Upper lobe of left lung (tissue), 6 donors: ENCODE results near the gene ZNF467. TPM values are rescaled to one million over a fixed set of nuclear protein-coding genes. Genes with fewer than 3 reads are reported as not detected.
A peak's percentile ranks its signal among the peaks of the same experiment; 100 is the strongest.

Experiments used
- ATAC-seq, 2 donors: fragments of 200-7000 bp; cut with Tn5 transposase; one replicate each; pipeline ENCODE4 v1.9.1; 2022; ENCODE audit warnings: mild to moderate bottlenecking in 2 of 2, moderate library complexity in 2 of 2; ENCODE audit not compliant: low FRiP score in 2 of 2
- DNase-seq, 2 donors: peaks; one replicate each; pipeline ENCODE4 v3.0.0-alpha.2; 2019 to 2020
- H3K27ac ChIP-seq, 4 donors: fragments of 200-600 bp; sonication (generic); one replicate each; pipeline ENCODE4 v1.5.1; 2016 to 2019
- H3K27me3 ChIP-seq, 4 donors: fragments of 200-600 bp; sonication (generic); one replicate each; pipeline ENCODE4 v1.5.1; 2017 to 2019
- H3K36me3 ChIP-seq, 4 donors: fragments of 200-600 bp; sonication (generic); one replicate each; pipeline ENCODE4 v1.5.1; 2016 to 2019
- H3K4me1 ChIP-seq, 4 donors: fragments of 200-600 bp; sonication (generic); one replicate each; pipeline ENCODE4 v1.5.1; 2018 to 2019
- H3K4me3 ChIP-seq, 4 donors: fragments of 200-600 bp; sonication (generic); one replicate each; pipeline ENCODE4 v1.5.1; 2017 to 2019; ENCODE audit warnings: mild to moderate bottlenecking in 2 of 4, moderate library complexity in 1 of 4
- H3K9me3 ChIP-seq, 4 donors: fragments of 200-600 bp; sonication (generic); one replicate each; pipeline ENCODE4 v1.5.1; 2018 to 2019
- EP300 ChIP-seq, 4 donors: sonication (generic); formaldehyde crosslinking; IDR thresholded peaks; one replicate each; pipeline ENCODE4 v1.5.1; 2017; ENCODE audit warnings: antibody characterized with exemption in 4 of 4, control low read depth in 2 of 4
- POLR2A ChIP-seq, 4 donors: fragments of 450-650 bp; IDR thresholded peaks; one replicate each; pipeline ENCODE4 v1.5.1; 2016 to 2017; ENCODE audit warnings: antibody characterized with exemption in 4 of 4, mild to moderate bottlenecking in 2 of 4
- POLR2AphosphoS5 ChIP-seq, 2 donors: sonication (generic); formaldehyde crosslinking; IDR thresholded peaks; one replicate each; pipeline ENCODE4 v1.5.1; 2017; ENCODE audit warnings: antibody characterized with exemption in 2 of 2
- WGBS, 2 donors: methylation state at CpG; one replicate each; pipeline ENCODE4 v1.1.5; 2017 to 2018; 5-methylcytosine and 5-hydroxymethylcytosine counted together
- total RNA-seq, 6 donors: library from RNA; depleted of rRNA in 4 of 6; stranded (reverse); fragments of >200 nt in 4 of 6; gene quantifications; one replicate each; pipeline versions ENCODE4 v1.1.0 to v1.2.1, GENCODE V29; 2016 to 2021
- TF ChIP-seq, protein P1 (sequence below), 6 experiments: fragments of 450-650 bp in 4 of 6; fragments of 200-600 bp in 2 of 6; sonication (generic) in 2 of 6; IDR thresholded peaks; one replicate each; pipeline ENCODE4 v1.5.1; 2016 to 2019; ENCODE audit warnings: antibody characterized with exemption in 6 of 6
- donor health status: DM: no; HTN: no; CAD: no; lungs with moderate emphysema.
- donor health status: DM: no; HTN: yes; CAD: no; lungs with severe emphysema.

Gene ZNF467
- total RNA-seq, 6 donors from 2014 or later: 8.2 to 41.2 (median 17.4) TPM

DNA sequence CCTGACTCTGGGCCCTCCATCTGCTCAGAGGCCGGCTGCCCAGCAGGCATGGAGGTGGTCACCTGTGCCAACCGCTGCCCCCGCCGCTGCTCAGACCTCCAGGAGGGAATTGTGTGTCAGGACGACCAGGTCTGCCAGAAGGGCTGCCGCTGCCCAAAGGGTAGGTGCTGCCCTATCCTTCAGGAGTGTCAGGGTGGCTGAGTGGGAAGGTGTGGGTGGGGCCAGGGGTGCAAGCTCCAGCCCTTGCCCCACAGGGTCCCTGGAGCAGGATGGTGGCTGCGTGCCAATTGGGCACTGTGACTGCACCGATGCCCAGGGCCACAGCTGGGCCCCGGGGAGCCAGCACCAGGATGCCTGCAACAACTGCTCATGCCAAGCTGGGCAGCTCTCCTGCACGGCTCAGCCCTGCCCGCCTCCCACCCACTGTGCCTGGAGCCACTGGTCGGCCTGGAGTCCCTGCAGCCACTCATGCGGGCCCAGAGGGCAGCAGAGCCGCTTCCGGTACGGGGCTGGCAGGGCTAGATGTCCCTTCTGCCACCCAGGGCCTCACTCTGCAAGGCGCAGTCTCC is 47.3 kb upstream of the ZNF467 start:
- H3K4me3 ChIP-seq: no peak overlapping the region
- ATAC-seq (no peak), DNase-seq (peak in 1 of 2 donors; percentile 82)
- no peaks in the 10 kb centered on the region for H3K36me3 ChIP-seq
- no peaks in the 10 kb centered on the region for H3K9me3 ChIP-seq
- no peaks in the 10 kb centered on the region for H3K4me1 ChIP-seq
- H3K27ac ChIP-seq: no peak overlapping the region
- 86 to 98% methylated on average over 4 to 16 of the region's 17 CpGs for WGBS, 2 donors
- no peaks in the 10 kb centered on the region for H3K27me3 ChIP-seq
- TF ChIP-seq, protein P1, sequence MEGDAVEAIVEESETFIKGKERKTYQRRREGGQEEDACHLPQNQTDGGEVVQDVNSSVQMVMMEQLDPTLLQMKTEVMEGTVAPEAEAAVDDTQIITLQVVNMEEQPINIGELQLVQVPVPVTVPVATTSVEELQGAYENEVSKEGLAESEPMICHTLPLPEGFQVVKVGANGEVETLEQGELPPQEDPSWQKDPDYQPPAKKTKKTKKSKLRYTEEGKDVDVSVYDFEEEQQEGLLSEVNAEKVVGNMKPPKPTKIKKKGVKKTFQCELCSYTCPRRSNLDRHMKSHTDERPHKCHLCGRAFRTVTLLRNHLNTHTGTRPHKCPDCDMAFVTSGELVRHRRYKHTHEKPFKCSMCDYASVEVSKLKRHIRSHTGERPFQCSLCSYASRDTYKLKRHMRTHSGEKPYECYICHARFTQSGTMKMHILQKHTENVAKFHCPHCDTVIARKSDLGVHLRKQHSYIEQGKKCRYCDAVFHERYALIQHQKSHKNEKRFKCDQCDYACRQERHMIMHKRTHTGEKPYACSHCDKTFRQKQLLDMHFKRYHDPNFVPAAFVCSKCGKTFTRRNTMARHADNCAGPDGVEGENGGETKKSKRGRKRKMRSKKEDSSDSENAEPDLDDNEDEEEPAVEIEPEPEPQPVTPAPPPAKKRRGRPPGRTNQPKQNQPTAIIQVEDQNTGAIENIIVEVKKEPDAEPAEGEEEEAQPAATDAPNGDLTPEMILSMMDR (IDR thresholded peaks at IDR 0.05): no peak
- TF ChIP-seq POLR2AphosphoS5 (IDR thresholded peaks at IDR 0.05) (no peak), EP300 (IDR thresholded peaks at IDR 0.05) (no peak), POLR2A (IDR thresholded peaks at IDR 0.05) (no peak)

DNA sequence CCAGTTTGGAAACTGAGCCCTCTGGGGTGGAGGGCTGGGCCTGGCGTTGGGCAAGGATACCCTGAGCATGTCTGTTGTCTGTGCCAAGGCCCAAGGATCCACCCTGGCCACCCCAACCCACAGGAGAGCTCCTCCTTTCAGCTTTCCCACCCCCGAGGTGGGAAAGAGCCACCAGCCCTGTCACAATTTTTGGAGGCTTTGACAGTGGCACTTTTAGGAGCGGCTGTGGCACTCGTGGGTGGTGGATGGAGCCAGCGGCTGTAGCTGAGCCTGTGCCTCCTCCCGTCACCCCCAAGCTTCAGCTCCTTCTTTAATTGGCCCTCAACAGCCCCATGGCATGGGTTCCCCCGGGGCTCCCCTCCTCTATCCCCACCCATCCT is 46.6 kb upstream of the ZNF467 start:
- DNase-seq (peak in 1 of 2 donors; percentile 56), ATAC-seq (no peak)
- H3K27ac ChIP-seq: no peak overlapping the region
- H3K4me3 ChIP-seq: no peak overlapping the region
- H3K4me1 ChIP-seq: no peaks in the 10 kb centered on the region
- H3K36me3 ChIP-seq: no peaks in the 10 kb centered on the region
- TF ChIP-seq POLR2A (IDR thresholded peaks at IDR 0.05) (no peak), POLR2AphosphoS5 (IDR thresholded peaks at IDR 0.05) (no peak), EP300 (IDR thresholded peaks at IDR 0.05) (no peak)
- TF ChIP-seq, protein P1 (IDR thresholded peaks at IDR 0.05): no peak
- no peaks in the 10 kb centered on the region for H3K27me3 ChIP-seq
- no peaks in the 10 kb centered on the region for H3K9me3 ChIP-seq
- 86 to 100% methylated on average over 2 to 7 of the region's 7 CpGs for WGBS, 2 donors

DNA sequence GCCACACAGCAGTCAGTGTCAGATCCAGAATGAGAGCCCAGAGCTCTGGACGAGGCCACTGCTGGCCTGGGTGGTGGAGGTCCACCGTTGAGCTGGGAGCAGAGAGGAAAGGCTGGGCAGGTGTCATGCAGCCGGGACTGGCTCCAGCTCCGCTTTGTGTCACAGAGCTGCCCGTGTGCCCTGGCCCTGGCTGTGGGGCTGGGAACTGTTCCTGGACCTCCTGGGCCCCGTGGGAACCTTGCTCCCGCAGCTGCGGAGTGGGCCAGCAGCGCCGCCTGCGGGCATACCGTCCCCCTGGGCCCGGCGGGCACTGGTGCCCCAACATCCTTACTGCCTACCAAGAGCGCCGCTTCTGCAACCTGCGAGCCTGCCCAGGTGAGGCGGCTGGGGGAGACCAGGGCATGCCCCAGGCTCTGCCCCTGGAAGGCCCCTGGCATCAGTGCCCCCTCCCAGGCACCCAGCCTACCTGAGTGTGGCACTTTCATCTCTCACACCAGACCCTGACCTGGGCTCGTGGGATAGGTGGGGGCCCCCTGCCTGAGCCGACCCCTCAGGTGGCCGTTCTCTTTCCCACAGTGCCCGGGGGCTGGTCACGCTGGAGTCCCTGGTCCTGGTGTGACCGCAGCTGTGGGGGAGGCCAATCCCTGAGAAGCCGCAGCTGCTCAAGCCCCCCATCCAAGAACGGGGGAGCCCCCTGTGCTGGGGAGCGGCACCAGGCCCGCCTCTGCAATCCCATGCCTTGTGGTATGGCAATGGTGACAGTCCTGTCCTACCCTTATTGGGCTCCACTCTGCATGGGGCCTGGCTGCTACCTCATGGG is 46.0 kb upstream of the ZNF467 start:
- ATAC-seq: no peak
- Histone ChIP-seq H3K27ac (no peak overlapping the region), H3K4me3 (no peak overlapping the region), H3K36me3 (no peaks in the 10 kb centered on the region), H3K4me1 (no peaks in the 10 kb centered on the region), H3K27me3 (no peaks in the 10 kb centered on the region), H3K9me3 (no peaks in the 10 kb centered on the region)
- TF ChIP-seq POLR2A (IDR thresholded peaks at IDR 0.05) (no peak), EP300 (IDR thresholded peaks at IDR 0.05) (no peak), POLR2AphosphoS5 (IDR thresholded peaks at IDR 0.05) (no peak)
- TF ChIP-seq, protein P1 (IDR thresholded peaks at IDR 0.05): no peak
- peak in 1 of 2 donors; percentile 79 for DNase-seq
- 87 to 88% methylated on average over 3 to 28 of the region's 28 CpGs for WGBS, 2 donors

DNA sequence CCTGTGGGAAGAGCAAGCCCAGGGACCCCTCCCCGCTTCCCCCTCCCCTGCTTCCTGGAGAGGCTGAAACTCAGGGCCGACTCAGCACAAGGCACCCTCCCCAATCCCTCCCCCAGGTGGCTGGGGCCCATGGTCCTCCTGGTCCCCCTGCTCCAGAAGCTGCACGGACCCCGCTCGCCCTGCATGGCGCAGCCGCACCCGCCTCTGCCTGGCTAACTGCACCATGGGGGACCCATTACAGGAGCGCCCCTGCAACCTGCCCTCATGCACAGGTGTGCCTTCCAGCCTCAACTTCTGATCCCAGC is 45.1 kb upstream of the ZNF467 start:
- no peaks in the 10 kb centered on the region for H3K4me1 ChIP-seq
- no peak for ATAC-seq

More for the DNA sequence above, 45.1 kb upstream of the ZNF467 start:
- WGBS, 2 donors: 86 to 87% methylated on average over 1 to 9 of the region's 9 CpGs
- TF ChIP-seq, protein P1 (IDR thresholded peaks at IDR 0.05): no peak
- TF ChIP-seq POLR2AphosphoS5 (IDR thresholded peaks at IDR 0.05) (no peak), EP300 (IDR thresholded peaks at IDR 0.05) (no peak), POLR2A (IDR thresholded peaks at IDR 0.05) (no peak)
- Histone ChIP-seq H3K27me3 (no peaks in the 10 kb centered on the region), H3K36me3 (no peaks in the 10 kb centered on the region), H3K27ac (no peak overlapping the region), H3K9me3 (no peaks in the 10 kb centered on the region), H3K4me3 (no peak overlapping the region)
- no peak for DNase-seq
